Neural cell (in vitro differentiated cells): Measurements from ENCODE around the gene EMP3. TPM values are rescaled to one million over a fixed set of nuclear protein-coding genes. Genes with fewer than 3 reads are reported as not detected.

Experiments
- H2AFZ ChIP-seq: fragments of 200-600, 300-800 bp; sonication (generic), shearing (Covaris generic); 2 replicates; pipeline ENCODE4 v1.6.0; 2014; ENCODE audit warnings: low read depth, mild to moderate bottlenecking, antibody characterized with exemption, low read length, moderate library complexity
- H3F3A ChIP-seq: fragments of 200-600 bp; shearing (Covaris generic); 2 replicates; pipeline ENCODE4 v1.6.1; 2016; ENCODE audit warnings: mild to moderate bottlenecking, moderate library complexity, mixed read lengths, antibody characterized with exemption, low read length; ENCODE audit not compliant: insufficient read depth, poor library complexity, severe bottlenecking
- H3K27ac ChIP-seq: fragments of 200-600, 300-800 bp; sonication (generic), shearing (Covaris generic); 2 replicates; pipeline ENCODE4 v1.5.1; 2014; ENCODE audit warnings: mild to moderate bottlenecking, low read length, moderate library complexity
- H3K27me3 ChIP-seq: fragments of 300-800, 200-600 bp; sonication (generic), shearing (Covaris generic); 2 replicates; pipeline ENCODE4 v1.6.0; 2014; ENCODE audit warnings: mild to moderate bottlenecking, low read depth, low read length, moderate library complexity; ENCODE audit not compliant: insufficient read depth
- H3K36me3 ChIP-seq: fragments of 300-800, 200-600 bp; sonication (generic), shearing (Covaris generic); 2 replicates; pipeline ENCODE4 v1.5.1; 2014; ENCODE audit warnings: mild to moderate bottlenecking, antibody characterized with exemption, low read length, moderate library complexity; ENCODE audit not compliant: insufficient read depth
- H3K4me2 ChIP-seq: fragments of 300-800, 200-600 bp; sonication (generic), shearing (Covaris generic); 2 replicates; pipeline ENCODE4 v1.6.0; 2014; ENCODE audit warnings: mild to moderate bottlenecking, low read length
- H3K4me3 ChIP-seq: fragments of 300-800, 200-600 bp; sonication (generic), shearing (Covaris generic); 2 replicates; pipeline ENCODE4 v1.5.1; 2014; ENCODE audit warnings: mild to moderate bottlenecking, low read length, moderate library complexity
- H3K79me2 ChIP-seq: fragments of 200-600 bp; shearing (Covaris generic); replicated peaks from 2 replicates; pipeline ENCODE4 v1.6.0; 2014; ENCODE audit warnings: mild to moderate bottlenecking, low read length, moderate library complexity; ENCODE audit not compliant: insufficient read depth
- H3K9ac ChIP-seq: fragments of 300-800, 200-600 bp; sonication (generic), shearing (Covaris generic); 2 replicates; pipeline ENCODE4 v1.6.1; 2016; ENCODE audit warnings: mild to moderate bottlenecking, low read length, mixed read lengths
- H3K9me2 ChIP-seq: fragments of 200-600 bp; shearing (Covaris generic); 2 replicates; pipeline ENCODE4 v1.6.1; 2016; ENCODE audit warnings: mild to moderate bottlenecking, low read length, mixed read lengths; ENCODE audit not compliant: insufficient read depth
- H3K9me3 ChIP-seq: fragments of 200-600, 300-800 bp; sonication (generic), shearing (Covaris generic); 2 replicates; pipeline ENCODE4 v1.6.1; 2016; ENCODE audit warnings: mild to moderate bottlenecking, mixed run types, low read length, moderate library complexity, mixed read lengths
- H4K20me1 ChIP-seq: fragments of 200-600 bp; shearing (Covaris generic); 2 replicates; pipeline ENCODE4 v1.6.1; 2016; ENCODE audit warnings: mild to moderate bottlenecking, mixed run types; ENCODE audit not compliant: insufficient read depth
- CTCF ChIP-seq: fragments of 450-650 bp; IDR thresholded peaks from 2 replicates; pipeline ENCODE4 v1.5.1; 2014; ENCODE audit warnings: antibody characterized with exemption, mild to moderate bottlenecking, moderate library complexity; ENCODE audit not compliant: poor library complexity, severe bottlenecking
- EP300 ChIP-seq: fragments of 450-650 bp; conservative IDR thresholded peaks from 2 replicates; pipeline ENCODE4 v1.6.1; 2014; ENCODE audit warnings: antibody characterized with exemption, mild to moderate bottlenecking, moderate library complexity; ENCODE audit not compliant: poor library complexity, severe bottlenecking
- EZH2 ChIP-seq: fragments of 200-600, 300-800 bp; shearing (Covaris generic), sonication (generic); IDR thresholded peaks from 2 replicates; pipeline ENCODE4 v1.6.1; 2014; ENCODE audit warnings: antibody characterized with exemption, low read length, borderline replicate concordance, mild to moderate bottlenecking; ENCODE audit not compliant: insufficient read depth, poor library complexity, severe bottlenecking
- MXI1 ChIP-seq: fragments of 450-650 bp; conservative IDR thresholded peaks from 2 replicates; pipeline ENCODE4 v1.6.1; 2014; ENCODE audit warnings: antibody characterized with exemption, mild to moderate bottlenecking; ENCODE audit not compliant: poor library complexity, severe bottlenecking
- POLR2AphosphoS5 ChIP-seq: IDR thresholded peaks from 2 replicates; pipeline ENCODE4 v1.6.1; 2012
- RAD21 ChIP-seq: fragments of 450-650 bp; conservative IDR thresholded peaks from 2 replicates; pipeline ENCODE4 v1.6.1; 2014; ENCODE audit warnings: antibody characterized with exemption, mild to moderate bottlenecking, moderate library complexity
- REST ChIP-seq: IDR thresholded peaks from 2 replicates; pipeline ENCODE4 v1.6.1; 2012; ENCODE audit warnings: borderline replicate concordance
- SMC3 ChIP-seq: fragments of 450-650 bp; conservative IDR thresholded peaks from 2 replicates; pipeline ENCODE4 v1.6.1; 2014; ENCODE audit warnings: antibody characterized with exemption, mild to moderate bottlenecking, moderate library complexity; ENCODE audit not compliant: poor library complexity
- TAF1 ChIP-seq: IDR thresholded peaks from 2 replicates; pipeline ENCODE4 v1.6.1; 2012; ENCODE audit warnings: low read depth
- polyA plus RNA-seq: library from polyadenylated mRNA; depleted of rRNA; stranded (reverse); fragments of >200 nt; gene quantifications from 2 replicates; pipeline ENCODE4 v1.2.3, GENCODE V29; 2014

EMP3 gene
- polyA plus RNA-seq, 1 donor from 2014 or later, result not detected

GRCh38 chr19:48365602-48366001 lies 40.2 kb downstream of the EMP3 start:
- H3K4me3 ChIP-seq, result no peak overlapping the region
- no peaks in the 10 kb centered on the region for H3K36me3 ChIP-seq
- H3F3A ChIP-seq, result no peaks in the 10 kb centered on the region
- H2AFZ ChIP-seq, result no peak overlapping the region
- H3K27ac ChIP-seq, result no peak overlapping the region
- H3K9me3 ChIP-seq, result no peaks in the 10 kb centered on the region
- no peaks in the 10 kb centered on the region for H4K20me1 ChIP-seq
- no peaks in the 10 kb centered on the region for H3K27me3 ChIP-seq
- H3K4me2 ChIP-seq, result no peak overlapping the region
- no peak for TF ChIP-seq RAD21
- no peak for TF ChIP-seq EP300
- no peak for TF ChIP-seq REST
- TF ChIP-seq POLR2AphosphoS5, result no peak
- TF ChIP-seq TAF1, result no peak
- TF ChIP-seq EZH2, result no peak
- no peak for TF ChIP-seq CTCF
- TF ChIP-seq SMC3, result no peak
- TF ChIP-seq MXI1, result no peak
- no peak overlapping the region for H3K9ac ChIP-seq
- no peaks in the 10 kb centered on the region for H3K9me2 ChIP-seq
- H3K79me2 ChIP-seq, result no peaks in the 10 kb centered on the region

- no peaks in the 10 kb centered on the region for H3K9me3 ChIP-seq
- no peaks in the 10 kb centered on the region for H4K20me1 ChIP-seq
- H3K9ac ChIP-seq, result no peak overlapping the region
- H3F3A ChIP-seq, result no peaks in the 10 kb centered on the region
- H2AFZ ChIP-seq, result no peak overlapping the region
- no peaks in the 10 kb centered on the region for H3K36me3 ChIP-seq
- no peaks in the 10 kb centered on the region for H3K79me2 ChIP-seq
- no peaks in the 10 kb centered on the region for H3K9me2 ChIP-seq
- no peak overlapping the region for H3K27ac ChIP-seq
- H3K4me3 ChIP-seq, result no peak overlapping the region
- no peaks in the 10 kb centered on the region for H3K27me3 ChIP-seq
- no peak for TF ChIP-seq POLR2AphosphoS5
- TF ChIP-seq REST, result no peak
- no peak for TF ChIP-seq EZH2
- no peak for TF ChIP-seq RAD21
- TF ChIP-seq CTCF, result no peak
- TF ChIP-seq EP300, result no peak
- TF ChIP-seq SMC3, result no peak
- no peak for TF ChIP-seq TAF1
- no peak for TF ChIP-seq MXI1
- H3K4me2 ChIP-seq, result no peak overlapping the region
Measured at GRCh38 chr19:48367855-48368254, 42.5 kb downstream of the EMP3 start.
